Thyroid gland (tissue), 4 donors: ENCODE data around the gene KCNJ9. TPM values are rescaled to one million over a fixed set of nuclear protein-coding genes. Genes with fewer than 3 reads are reported as not detected.
A peak's percentile ranks its signal among the peaks of the same experiment; 100 is the strongest.

ENCODE experiments used
- DNase-seq, 2 donors: peaks; one replicate each; pipeline ENCODE4 v3.0.0-alpha.2; 2019
- H3K27ac ChIP-seq, 3 donors: fragments of 200-600 bp; sonication (generic); 1 replicate in 2 of 3; 2 replicates in 1 of 3; pipeline ENCODE4 v1.5.1; 2016 to 2019; ENCODE audit warnings: mild to moderate bottlenecking in 1 of 3, moderate library complexity in 1 of 3
- H3K27me3 ChIP-seq: fragments of 200-600 bp; sonication (generic); one replicate; pipeline ENCODE4 v1.5.1; 2019
- H3K36me3 ChIP-seq, 2 donors: fragments of 200-600 bp; sonication (generic); one replicate each; pipeline ENCODE4 v1.5.1; 2016 to 2019
- H3K4me1 ChIP-seq, 2 donors: fragments of 200-600 bp; sonication (generic); one replicate each; pipeline ENCODE4 v1.5.1; 2017 to 2019
- H3K4me3 ChIP-seq, 3 donors: fragments of 200-600 bp; sonication (generic); replicated peaks in 1 of 3; 1 replicate in 2 of 3; 2 replicates in 1 of 3; pipeline ENCODE4 v1.5.1; 2016; ENCODE audit warnings: mild to moderate bottlenecking in 1 of 3
- H3K9me3 ChIP-seq: fragments of 200-600 bp; sonication (generic); one replicate; pipeline ENCODE4 v1.5.1; 2017
- POLR2A ChIP-seq, 2 donors: fragments of 450-650 bp; IDR thresholded peaks; one replicate each; pipeline ENCODE4 v1.6.1; 2017; ENCODE audit warnings: antibody characterized with exemption in 2 of 2, mild to moderate bottlenecking in 2 of 2, moderate library complexity in 1 of 2
- WGBS, 2 donors: methylation state at CpG; one replicate each; pipeline ENCODE4 v1.1.5; 2017; 5-methylcytosine and 5-hydroxymethylcytosine counted together
- intact Hi-C: fragments of 100-400 bp; cut with DNase I; formaldehyde crosslinking; loops from one replicate; pipeline ENCODE4 v1.15.1; 2023
- total RNA-seq, 4 donors: library from RNA; depleted of rRNA; stranded (reverse); fragments of >200 nt; gene quantifications; one replicate each; pipeline ENCODE4 v1.2.3, GENCODE V29; 2016
- TF ChIP-seq, protein P1 (sequence below), 6 experiments: fragments of 200-600 bp in 3 of 6; fragments of 450-650 bp in 3 of 6; sonication (generic) in 3 of 6; IDR thresholded peaks; one replicate each; pipeline ENCODE4 v1.5.1; 2016 to 2019; ENCODE audit warnings: antibody characterized with exemption in 6 of 6, mild to moderate bottlenecking in 2 of 6, inconsistent platforms in 1 of 6, moderate library complexity in 1 of 6

Gene KCNJ9
- total RNA-seq, 4 donors from 2014 or later = not detected

- DNase-seq = peak; percentile 97 to 98
- peak overlapping the region in 2 of 3 donors; percentile 5 to 35 for H3K4me3 ChIP-seq
- no peaks in the 10 kb centered on the region for H3K9me3 ChIP-seq
- H3K36me3 ChIP-seq = peaks cover 0 to 5% of the 10 kb centered on the region in 2 donors
- intact Hi-C loops = loop anchor here (10.0 kb wide), 2 partner anchors 174 to 186 kb away; partner anchors contain the start of genes PEX19 and TAGLN2
- H3K27me3 ChIP-seq = no peaks in the 10 kb centered on the region
- TF ChIP-seq, protein P1, sequence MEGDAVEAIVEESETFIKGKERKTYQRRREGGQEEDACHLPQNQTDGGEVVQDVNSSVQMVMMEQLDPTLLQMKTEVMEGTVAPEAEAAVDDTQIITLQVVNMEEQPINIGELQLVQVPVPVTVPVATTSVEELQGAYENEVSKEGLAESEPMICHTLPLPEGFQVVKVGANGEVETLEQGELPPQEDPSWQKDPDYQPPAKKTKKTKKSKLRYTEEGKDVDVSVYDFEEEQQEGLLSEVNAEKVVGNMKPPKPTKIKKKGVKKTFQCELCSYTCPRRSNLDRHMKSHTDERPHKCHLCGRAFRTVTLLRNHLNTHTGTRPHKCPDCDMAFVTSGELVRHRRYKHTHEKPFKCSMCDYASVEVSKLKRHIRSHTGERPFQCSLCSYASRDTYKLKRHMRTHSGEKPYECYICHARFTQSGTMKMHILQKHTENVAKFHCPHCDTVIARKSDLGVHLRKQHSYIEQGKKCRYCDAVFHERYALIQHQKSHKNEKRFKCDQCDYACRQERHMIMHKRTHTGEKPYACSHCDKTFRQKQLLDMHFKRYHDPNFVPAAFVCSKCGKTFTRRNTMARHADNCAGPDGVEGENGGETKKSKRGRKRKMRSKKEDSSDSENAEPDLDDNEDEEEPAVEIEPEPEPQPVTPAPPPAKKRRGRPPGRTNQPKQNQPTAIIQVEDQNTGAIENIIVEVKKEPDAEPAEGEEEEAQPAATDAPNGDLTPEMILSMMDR (IDR thresholded peaks at IDR 0.05) = peak in 1 of 6 experiments; percentile 7
- peak; percentile 25 to 83 for TF ChIP-seq POLR2A (IDR thresholded peaks at IDR 0.05)
- 11 to 14% methylated on average over 6 to 11 of the region's 40 CpGs for WGBS, 2 donors
- peak overlapping the region; percentile 93 to 97 (median 96) for H3K27ac ChIP-seq
- peaks cover 31 to 56% of the 10 kb centered on the region in 2 donors for H3K4me1 ChIP-seq
These were observed 17.7 kb downstream of the KCNJ9 start for GRCh38 chr1:160098852-160099561.

GRCh38 chr1:160099716-160100375 is 18.5 kb downstream of the KCNJ9 start:
- no peak overlapping the region for H3K4me3 ChIP-seq
- WGBS, 2 donors = 89 to 95% methylated on average over 2 of the region's 2 CpGs
- intact Hi-C loops = loop anchor here (5.0 to 10.0 kb wide), 4 partner anchors 92 to 185 kb away; partner anchors contain the start of genes CASQ1, PEX19 and TAGLN2
- H3K9me3 ChIP-seq = no peaks in the 10 kb centered on the region
- peaks cover 31 to 61% of the 10 kb centered on the region in 2 donors for H3K4me1 ChIP-seq
- peak overlapping the region; percentile 93 to 97 (median 96) for H3K27ac ChIP-seq
- H3K36me3 ChIP-seq = peaks cover 0 to 2% of the 10 kb centered on the region in 2 donors
- no peak for DNase-seq
- TF ChIP-seq, protein P1 (IDR thresholded peaks at IDR 0.05) = no peak
- TF ChIP-seq POLR2A (IDR thresholded peaks at IDR 0.05) = no peak
- H3K27me3 ChIP-seq = no peaks in the 10 kb centered on the region

DNA sequence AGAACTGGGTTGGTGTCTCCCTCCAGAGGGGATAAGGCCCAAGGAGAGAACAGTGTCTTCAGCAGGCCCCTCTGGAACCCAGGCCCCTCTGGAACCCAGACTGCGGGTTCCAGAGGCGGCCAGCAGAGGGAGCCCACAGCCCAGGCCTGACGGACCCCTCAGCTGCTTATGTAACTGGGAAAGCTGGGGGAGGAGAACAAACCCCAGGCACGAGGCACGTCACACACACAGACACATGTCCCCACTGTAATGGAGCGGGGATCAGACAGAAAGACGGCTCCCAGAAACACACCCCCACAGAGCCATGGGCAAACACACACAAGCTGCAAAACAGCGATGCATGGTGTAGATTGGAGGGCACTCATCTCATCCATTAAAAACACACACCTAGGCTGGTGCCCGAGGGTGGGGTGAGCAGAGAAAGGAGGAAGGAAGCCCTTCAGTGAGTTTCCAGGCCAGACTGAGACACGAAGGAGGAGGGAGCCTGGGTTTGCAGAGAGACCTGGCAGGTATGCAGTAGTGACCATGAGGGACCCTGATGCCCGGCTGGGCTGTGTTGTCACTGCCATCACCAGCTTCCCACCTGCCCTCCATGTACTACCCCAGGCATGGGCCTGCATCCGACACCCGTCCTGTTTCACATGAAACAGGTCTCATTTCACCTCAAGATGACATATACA is 19.8 kb downstream of the KCNJ9 start:
- Histone ChIP-seq H3K9me3 (no peaks in the 10 kb centered on the region), H3K27me3 (no peaks in the 10 kb centered on the region), H3K36me3 (no peaks in the 10 kb centered on the region), H3K27ac (peak overlapping the region; percentile 93 to 97 (median 96)), H3K4me1 (peaks cover 31 to 56% of the 10 kb centered on the region in 2 donors), H3K4me3 (no peak overlapping the region)
- peak; percentile 92 for DNase-seq
- intact Hi-C loops = loop anchor here (5.0 to 10.0 kb wide), 2 partner anchors 91 to 154 kb away; partner anchors contain the start of gene CASQ1
- peak in 1 of 2 donors; percentile 58 for TF ChIP-seq POLR2A (IDR thresholded peaks at IDR 0.05)
- TF ChIP-seq, protein P1 (IDR thresholded peaks at IDR 0.05) = peak; percentile 75 to 97 (median 91)
- WGBS, 2 donors = 19 to 24% methylated on average over 11 to 13 of the region's 13 CpGs

- Histone ChIP-seq H3K36me3 (no peaks in the 10 kb centered on the region), H3K4me3 (no peak overlapping the region), H3K4me1 (peaks cover 31 to 49% of the 10 kb centered on the region in 2 donors), H3K27ac (peak overlapping the region; percentile 93 to 97 (median 96)), H3K9me3 (no peaks in the 10 kb centered on the region), H3K27me3 (no peaks in the 10 kb centered on the region)
- 80 to 81% methylated on average over 9 of the region's 9 CpGs for WGBS, 2 donors
- intact Hi-C loops = loop anchor here (5.0 to 10.0 kb wide), 2 partner anchors 90 to 153 kb away; partner anchors contain the start of gene CASQ1
- TF ChIP-seq, protein P1 (IDR thresholded peaks at IDR 0.05) = no peak
- no peak for TF ChIP-seq POLR2A (IDR thresholded peaks at IDR 0.05)
- no peak for DNase-seq
These were observed 20.6 kb downstream of the KCNJ9 start for GRCh38 chr1:160101717-160102522.
